T-helper 1 cell treated with Interleukin-12 subunit alpha and Interleukin-12 subunit beta and Interleukin-4 antibody, amounts not matched to agents 30 μg/mL and 1 μg/mL, for 36 hours (primary cell): ENCODE results near the gene DYNC2I2.

ENCODE experiments used
- H3K27ac Mint-ChIP-seq: one replicate; pipeline ENCODE4 v1.8.0; 2021; ENCODE audit warnings: mild to moderate bottlenecking, mixed read lengths
- H3K27me3 Mint-ChIP-seq: one replicate; pipeline ENCODE4 v1.8.0; 2021; ENCODE audit warnings: low read depth, mixed read lengths
- H3K36me3 Mint-ChIP-seq: one replicate; pipeline ENCODE4 v1.8.0; 2021; ENCODE audit warnings: low read depth, mixed read lengths
- H3K4me1 Mint-ChIP-seq: one replicate; pipeline ENCODE4 v1.8.0; 2021; ENCODE audit warnings: low read depth, mixed read lengths
- H3K4me3 Mint-ChIP-seq: one replicate; pipeline ENCODE4 v1.8.0; 2021; ENCODE audit warnings: mild to moderate bottlenecking, moderate library complexity, mixed read lengths
- H3K9me3 Mint-ChIP-seq: one replicate; pipeline ENCODE4 v1.8.0; 2021; ENCODE audit warnings: mixed read lengths

DYNC2I2 gene

GRCh38 chr9:128634651-128635262 is 21.9 kb downstream of the DYNC2I2 start:
- H3K36me3 Mint-ChIP-seq, result peaks cover 25% of the 10 kb centered on the region
- no peak overlapping the region for H3K4me3 Mint-ChIP-seq
- H3K27ac Mint-ChIP-seq, result no peak overlapping the region

GRCh38 chr9:128634111-128634510 is 22.5 kb downstream of the DYNC2I2 start:
- Mint-ChIP-seq H3K36me3 (peaks cover 29% of the 10 kb centered on the region), H3K4me3 (no peak overlapping the region), H3K27ac (no peak overlapping the region), H3K27me3 (no peaks in the 10 kb centered on the region), H3K9me3 (no peaks in the 10 kb centered on the region), H3K4me1 (no peaks in the 10 kb centered on the region)

More at GRCh38 chr9:128634651-128635262, 21.9 kb downstream of the DYNC2I2 start:
- H3K4me1 Mint-ChIP-seq, result no peaks in the 10 kb centered on the region
- H3K9me3 Mint-ChIP-seq, result no peaks in the 10 kb centered on the region
- no peaks in the 10 kb centered on the region for H3K27me3 Mint-ChIP-seq

DNA sequence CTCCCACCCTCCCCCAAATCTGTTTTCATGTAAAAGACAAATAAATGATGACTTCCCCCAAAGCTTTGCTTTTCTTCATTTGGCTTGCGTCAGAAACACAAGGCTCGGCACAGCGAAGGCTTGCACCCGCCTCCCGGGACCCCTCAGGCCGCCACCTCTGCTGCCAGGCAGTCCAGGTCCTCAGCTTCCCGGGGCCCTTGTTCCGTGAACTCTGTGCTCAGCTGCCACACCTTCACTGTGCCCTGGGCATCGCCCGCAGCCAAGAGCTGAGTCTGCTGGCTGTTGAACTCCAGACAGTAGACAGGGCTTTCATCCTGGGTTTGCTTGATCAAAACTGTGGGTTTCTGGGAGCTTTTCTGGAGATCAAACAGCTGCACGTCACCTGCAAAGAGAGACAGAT is 23.0 kb downstream of the DYNC2I2 start:
- peaks cover 29% of the 10 kb centered on the region for H3K36me3 Mint-ChIP-seq
- no peak overlapping the region for H3K4me3 Mint-ChIP-seq
- H3K27ac Mint-ChIP-seq, result no peak overlapping the region

GRCh38 chr9:128633057-128633456 is 23.6 kb downstream of the DYNC2I2 start:
- H3K4me1 Mint-ChIP-seq, result no peaks in the 10 kb centered on the region
- no peaks in the 10 kb centered on the region for H3K9me3 Mint-ChIP-seq
- H3K36me3 Mint-ChIP-seq, result peaks cover 30% of the 10 kb centered on the region
- no peak overlapping the region for H3K27ac Mint-ChIP-seq
- no peaks in the 10 kb centered on the region for H3K27me3 Mint-ChIP-seq
- no peak overlapping the region for H3K4me3 Mint-ChIP-seq

More for the DNA sequence above, 23.0 kb downstream of the DYNC2I2 start:
- no peaks in the 10 kb centered on the region for H3K9me3 Mint-ChIP-seq
- H3K27me3 Mint-ChIP-seq, result no peaks in the 10 kb centered on the region
- H3K4me1 Mint-ChIP-seq, result no peaks in the 10 kb centered on the region

DNA sequence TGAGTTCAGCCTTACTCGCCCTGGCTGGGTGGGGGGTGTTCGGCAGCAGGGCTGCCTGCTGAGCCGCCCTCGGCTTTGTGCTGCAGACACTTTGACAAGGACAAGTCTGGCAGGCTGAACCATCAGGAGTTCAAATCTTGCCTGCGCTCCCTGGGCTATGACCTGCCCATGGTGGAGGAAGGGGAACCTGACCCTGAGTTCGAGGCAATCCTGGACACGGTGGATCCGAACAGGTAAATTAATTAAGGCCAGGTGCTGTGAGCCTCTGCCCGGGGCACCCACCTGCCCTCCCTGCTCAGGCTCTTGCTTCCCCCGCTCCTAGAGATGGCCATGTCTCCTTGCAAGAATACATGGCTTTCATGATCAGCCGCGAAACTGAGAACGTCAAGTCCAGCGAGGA is 24.2 kb downstream of the DYNC2I2 start:
- H3K4me3 Mint-ChIP-seq, result no peak overlapping the region
- no peak overlapping the region for H3K27ac Mint-ChIP-seq
- peaks cover 34% of the 10 kb centered on the region for H3K36me3 Mint-ChIP-seq
- H3K4me1 Mint-ChIP-seq, result no peaks in the 10 kb centered on the region
- no peaks in the 10 kb centered on the region for H3K9me3 Mint-ChIP-seq
- no peaks in the 10 kb centered on the region for H3K27me3 Mint-ChIP-seq

DNA sequence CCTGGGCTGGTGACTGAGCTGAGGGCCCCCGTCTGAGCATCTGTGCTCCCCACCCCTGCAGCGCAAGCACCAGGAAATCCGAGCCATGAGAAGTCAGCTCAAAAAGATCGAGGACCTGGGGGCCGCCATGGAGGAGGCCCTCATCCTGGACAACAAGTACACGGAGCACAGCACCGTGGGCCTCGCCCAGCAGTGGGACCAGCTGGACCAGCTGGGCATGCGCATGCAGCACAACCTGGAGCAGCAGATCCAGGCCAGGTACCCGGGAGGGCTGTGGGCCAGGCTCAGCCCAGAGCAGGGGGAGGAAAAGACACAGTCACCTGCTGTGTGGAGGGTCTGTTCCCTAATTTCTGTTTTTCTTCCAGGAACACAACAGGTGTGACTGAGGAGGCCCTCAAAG is 24.6 kb downstream of the DYNC2I2 start:
- Mint-ChIP-seq H3K27me3 (no peaks in the 10 kb centered on the region), H3K4me1 (no peaks in the 10 kb centered on the region), H3K27ac (no peak overlapping the region), H3K9me3 (no peaks in the 10 kb centered on the region), H3K4me3 (no peak overlapping the region), H3K36me3 (peaks cover 35% of the 10 kb centered on the region)

DNA sequence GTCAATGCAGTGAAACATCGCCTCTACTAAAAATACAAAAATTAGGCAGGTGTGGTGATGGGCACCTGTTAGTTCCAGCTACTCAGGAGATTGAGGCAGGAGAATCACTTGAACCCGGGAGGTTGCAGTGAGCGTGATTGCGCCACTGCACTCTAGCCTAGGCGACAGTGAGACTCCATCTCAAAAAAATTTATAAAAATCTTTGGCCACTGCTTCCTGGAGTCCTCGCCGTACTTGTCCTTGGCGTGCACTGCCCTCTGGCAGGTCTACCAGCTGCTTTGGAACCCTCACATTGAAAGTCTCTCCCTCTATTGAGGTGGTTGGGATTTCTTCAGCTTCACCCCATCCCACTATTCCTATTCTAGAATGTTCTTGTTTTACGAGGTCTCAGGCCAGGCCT is 25.0 kb downstream of the DYNC2I2 start:
- Mint-ChIP-seq H3K36me3 (peaks cover 36% of the 10 kb centered on the region), H3K27me3 (no peaks in the 10 kb centered on the region), H3K9me3 (no peaks in the 10 kb centered on the region), H3K4me3 (no peak overlapping the region), H3K27ac (no peak overlapping the region), H3K4me1 (no peaks in the 10 kb centered on the region)

DNA sequence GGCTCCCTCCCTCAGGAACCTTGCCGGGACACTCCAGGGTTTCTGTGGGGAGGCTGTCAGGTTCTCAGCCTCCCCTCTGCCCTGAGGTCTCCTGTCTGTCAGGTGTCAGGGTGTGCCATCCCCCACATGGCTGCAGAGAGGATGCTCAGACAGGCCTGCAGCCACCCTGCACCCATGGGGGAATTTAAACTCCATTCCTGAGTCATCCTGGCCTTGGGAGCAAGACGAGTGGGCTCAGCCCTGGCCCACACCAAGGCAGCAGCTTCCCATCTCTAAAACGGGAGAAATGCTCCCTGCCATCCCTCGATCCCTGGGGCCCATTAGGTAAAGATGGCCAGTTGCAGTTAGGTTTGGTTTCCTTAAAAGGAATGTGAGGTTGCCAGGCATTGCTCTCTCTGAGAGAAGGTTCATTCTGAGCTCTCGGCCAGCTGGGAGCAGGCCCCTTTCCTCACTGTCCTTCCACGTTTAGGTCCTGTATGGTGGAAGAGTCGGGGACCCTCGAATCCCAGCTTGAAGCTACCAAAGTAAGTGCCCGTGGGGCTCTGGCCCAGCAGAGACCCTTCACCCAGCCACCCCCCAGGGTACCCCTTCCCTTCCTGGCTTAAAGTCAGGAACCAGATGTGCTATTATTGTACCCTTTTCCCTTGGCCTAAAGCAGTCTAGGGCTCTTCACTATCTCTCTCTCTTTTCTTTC is 26.6 kb downstream of the DYNC2I2 start:
- Mint-ChIP-seq H3K4me3 (no peak overlapping the region), H3K27ac (no peak overlapping the region), H3K9me3 (no peaks in the 10 kb centered on the region), H3K4me1 (no peaks in the 10 kb centered on the region), H3K36me3 (peaks cover 47% of the 10 kb centered on the region), H3K27me3 (no peaks in the 10 kb centered on the region)

DNA sequence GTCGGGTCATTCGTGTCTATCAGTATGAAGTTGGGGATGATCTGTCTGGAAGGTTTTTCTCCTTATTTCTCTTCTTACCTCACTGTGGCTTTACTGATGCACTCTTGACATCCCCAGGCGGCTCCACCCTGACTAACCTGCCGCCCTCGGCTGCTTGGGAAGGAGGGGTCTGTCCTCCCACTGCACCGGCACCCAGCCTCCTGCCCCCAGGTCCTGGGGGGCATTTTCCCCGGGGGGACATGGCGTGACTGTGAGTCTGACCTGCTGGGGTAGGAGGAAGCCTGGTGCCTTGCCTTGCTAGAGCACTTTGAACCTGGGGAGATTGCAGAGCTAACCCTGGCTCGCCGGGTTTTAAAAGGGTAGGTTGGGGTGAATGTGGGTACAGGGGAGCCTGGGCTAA is 27.5 kb downstream of the DYNC2I2 start:
- no peaks in the 10 kb centered on the region for H3K4me1 Mint-ChIP-seq
- H3K36me3 Mint-ChIP-seq, result peaks cover 55% of the 10 kb centered on the region
- no peaks in the 10 kb centered on the region for H3K27me3 Mint-ChIP-seq
- no peak overlapping the region for H3K4me3 Mint-ChIP-seq
- H3K9me3 Mint-ChIP-seq, result no peaks in the 10 kb centered on the region
- peak overlapping the region; percentile 3 for H3K27ac Mint-ChIP-seq

- Mint-ChIP-seq H3K4me3 (no peak overlapping the region), H3K36me3 (peaks cover 51% of the 10 kb centered on the region), H3K27me3 (no peaks in the 10 kb centered on the region), H3K4me1 (no peaks in the 10 kb centered on the region), H3K9me3 (no peaks in the 10 kb centered on the region), H3K27ac (peak overlapping the region; percentile 3)
Observed at GRCh38 chr9:128628471-128629048, 28.1 kb downstream of the DYNC2I2 start.

- no peaks in the 10 kb centered on the region for H3K4me1 Mint-ChIP-seq
- H3K27me3 Mint-ChIP-seq, result no peaks in the 10 kb centered on the region
- H3K4me3 Mint-ChIP-seq, result no peak overlapping the region
- peaks cover 46% of the 10 kb centered on the region for H3K36me3 Mint-ChIP-seq
- no peak overlapping the region for H3K27ac Mint-ChIP-seq
- H3K9me3 Mint-ChIP-seq, result no peaks in the 10 kb centered on the region
Observed at GRCh38 chr9:128627906-128628305, 28.7 kb downstream of the DYNC2I2 start.

- Mint-ChIP-seq H3K27me3 (no peaks in the 10 kb centered on the region), H3K9me3 (no peaks in the 10 kb centered on the region), H3K27ac (no peak overlapping the region), H3K4me1 (no peaks in the 10 kb centered on the region), H3K36me3 (peaks cover 41% of the 10 kb centered on the region), H3K4me3 (no peak overlapping the region)
Observed at GRCh38 chr9:128627127-128627715, 29.4 kb downstream of the DYNC2I2 start.

DNA sequence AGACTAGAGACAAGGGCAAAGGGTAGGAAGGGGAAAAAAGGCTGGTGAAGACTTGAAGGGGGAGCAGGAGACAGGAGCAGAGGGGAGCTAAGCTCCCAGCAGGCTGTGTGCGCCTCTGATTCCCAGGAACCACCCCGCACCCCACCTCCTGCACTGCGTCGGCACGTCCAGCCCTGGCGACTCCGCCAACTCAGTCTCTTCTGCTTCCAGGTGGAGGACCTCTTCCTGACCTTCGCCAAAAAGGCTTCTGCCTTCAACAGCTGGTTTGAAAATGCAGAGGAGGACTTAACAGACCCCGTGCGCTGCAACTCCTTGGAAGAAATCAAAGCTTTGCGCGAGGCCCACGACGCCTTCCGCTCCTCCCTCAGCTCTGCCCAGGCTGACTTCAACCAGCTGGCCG is 30.5 kb downstream of the DYNC2I2 start:
- Mint-ChIP-seq H3K27me3 (no peaks in the 10 kb centered on the region), H3K36me3 (peaks cover 45% of the 10 kb centered on the region), H3K4me1 (no peaks in the 10 kb centered on the region), H3K27ac (no peak overlapping the region), H3K4me3 (no peak overlapping the region), H3K9me3 (no peaks in the 10 kb centered on the region)

DNA sequence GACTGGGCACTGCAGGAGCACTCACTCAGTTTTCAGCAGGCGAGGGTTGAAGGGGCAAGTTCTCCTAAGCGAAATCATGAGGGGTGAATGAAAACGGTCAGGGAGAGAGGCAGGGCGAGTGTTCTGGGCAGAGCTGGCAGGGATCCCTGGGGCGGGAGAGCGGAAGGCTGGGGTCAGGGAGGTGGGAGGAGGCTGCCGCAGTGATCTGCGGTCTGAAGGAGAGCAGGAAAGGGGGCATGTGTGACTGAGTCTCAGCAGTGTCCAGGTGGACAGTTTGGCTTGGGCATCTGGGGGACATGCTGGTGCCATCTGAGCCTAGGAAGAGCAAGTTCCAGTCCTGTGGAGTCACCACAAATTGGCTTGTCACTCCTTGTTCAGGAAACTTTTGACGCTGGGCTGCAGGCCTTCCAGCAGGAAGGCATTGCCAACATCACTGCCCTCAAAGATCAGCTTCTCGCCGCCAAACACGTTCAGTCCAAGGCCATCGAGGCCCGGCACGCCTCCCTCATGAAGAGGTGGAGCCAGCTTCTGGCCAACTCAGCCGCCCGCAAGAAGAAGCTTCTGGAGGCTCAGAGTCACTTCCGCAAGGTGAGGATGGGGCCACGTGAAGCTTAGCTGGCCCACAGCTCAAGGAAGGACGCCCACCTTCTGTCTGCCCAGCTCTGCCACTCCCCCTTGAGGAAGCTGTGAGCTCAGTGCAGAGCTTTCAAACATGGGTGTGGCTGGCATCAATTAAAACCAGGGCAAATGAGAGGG is 31.1 kb downstream of the DYNC2I2 start:
- Mint-ChIP-seq H3K36me3 (peaks cover 49% of the 10 kb centered on the region), H3K27me3 (no peaks in the 10 kb centered on the region), H3K4me1 (no peaks in the 10 kb centered on the region), H3K27ac (peak overlapping the region; percentile 19), H3K9me3 (no peaks in the 10 kb centered on the region), H3K4me3 (no peak overlapping the region)
